NCI-H774 (cell line): ENCODE measurements around the gene CLASRP.
"Not testable (repeated sequence)": the region's sequence is repeated elsewhere in the genome, so short reads cannot be mapped to it uniquely, and the experiment has no call there.

Source experiments
- DNase-seq: peaks from one replicate; lab custom pipeline; 2025; lab: John Stamatoyannopoulos, UW

CLASRP gene

DNA sequence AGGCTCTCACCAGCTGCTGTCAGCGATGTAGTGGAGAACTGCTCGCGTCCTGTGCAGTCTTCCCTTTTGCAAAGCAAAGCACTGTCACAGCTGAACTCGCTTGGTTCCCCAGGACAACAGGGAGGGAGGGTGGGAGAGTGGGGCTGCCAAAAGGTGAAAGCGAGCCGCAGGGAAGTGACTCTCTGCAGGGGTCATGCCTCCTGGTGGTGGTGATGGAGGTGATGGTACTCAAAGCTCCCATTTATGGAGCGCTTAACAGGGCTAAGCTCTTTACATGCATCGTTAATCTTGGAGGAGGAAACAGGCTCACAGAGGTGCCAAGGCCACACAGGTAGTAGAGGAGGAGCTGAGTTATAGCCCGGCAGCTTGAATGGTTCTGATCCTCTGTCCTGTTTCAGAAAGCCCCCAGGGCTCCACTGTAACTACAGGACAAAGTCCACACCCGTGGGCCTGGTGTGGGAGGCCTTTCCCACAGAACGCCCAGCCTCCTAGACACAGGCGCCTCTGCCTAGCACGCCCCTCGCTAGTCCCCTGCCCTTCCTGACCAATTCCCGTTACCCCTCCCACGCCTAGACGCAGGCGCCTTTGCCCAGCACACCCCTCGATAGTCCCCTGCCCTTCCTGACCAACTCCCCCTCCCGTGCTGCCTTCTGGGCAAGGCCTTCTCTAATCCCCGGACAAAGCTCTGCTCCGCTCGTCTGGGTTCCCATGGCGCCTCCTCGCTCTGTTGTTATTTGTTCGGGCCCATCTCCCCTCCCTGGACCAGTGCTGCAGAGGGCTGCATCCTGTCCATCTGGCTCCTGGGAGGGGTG is 64.9 kb downstream of the CLASRP start:
- DNase-seq = no peak

GRCh38 chr19:45104658-45105349 is 66.0 kb downstream of the CLASRP start:
- no peak for DNase-seq

DNA sequence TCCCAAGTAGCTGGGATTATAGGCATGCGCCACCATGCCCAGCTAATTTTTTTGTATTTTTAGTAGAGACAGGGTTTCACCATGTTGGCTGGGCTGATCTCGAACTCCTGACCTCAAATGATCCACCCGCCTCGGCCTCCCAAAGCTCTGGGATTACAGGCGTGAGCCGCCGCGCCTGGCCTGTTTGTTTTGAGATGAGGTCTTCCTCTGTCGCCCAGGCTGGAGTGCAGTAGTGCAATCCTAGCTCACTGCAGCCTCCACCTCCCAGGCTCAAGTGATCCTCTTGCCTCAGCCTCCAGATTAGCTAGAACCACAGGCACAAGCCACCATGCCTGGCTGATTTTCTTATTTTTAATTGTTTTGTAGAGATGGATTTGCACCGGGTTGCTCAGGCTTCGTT is 67.5 kb downstream of the CLASRP start:
- not testable (repeated sequence) for DNase-seq

- no peak for DNase-seq
Measured at GRCh38 chr19:45107621-45108150, 68.8 kb downstream of the CLASRP start.

DNA sequence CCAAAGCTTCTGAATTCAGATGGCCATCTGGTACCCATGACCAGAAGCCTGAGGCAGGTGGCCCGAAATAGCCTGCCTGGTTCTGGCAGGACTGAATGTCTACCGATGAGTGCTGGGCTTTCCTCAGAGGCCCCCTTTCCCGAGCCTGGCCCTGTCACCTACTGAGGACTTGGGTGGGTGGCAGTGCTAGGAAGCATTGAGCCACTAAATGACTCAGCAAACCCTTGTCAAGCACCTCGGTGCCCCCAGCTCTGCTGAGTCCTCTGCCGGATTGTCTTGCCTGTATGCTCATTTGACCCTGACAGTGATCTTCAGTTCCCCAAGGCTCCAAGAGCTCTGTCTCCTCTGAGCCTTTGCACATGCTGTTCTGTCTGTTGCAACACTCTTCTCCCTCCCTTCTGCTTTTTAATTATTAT is 72.0 kb downstream of the CLASRP start:
- no peak for DNase-seq

DNA sequence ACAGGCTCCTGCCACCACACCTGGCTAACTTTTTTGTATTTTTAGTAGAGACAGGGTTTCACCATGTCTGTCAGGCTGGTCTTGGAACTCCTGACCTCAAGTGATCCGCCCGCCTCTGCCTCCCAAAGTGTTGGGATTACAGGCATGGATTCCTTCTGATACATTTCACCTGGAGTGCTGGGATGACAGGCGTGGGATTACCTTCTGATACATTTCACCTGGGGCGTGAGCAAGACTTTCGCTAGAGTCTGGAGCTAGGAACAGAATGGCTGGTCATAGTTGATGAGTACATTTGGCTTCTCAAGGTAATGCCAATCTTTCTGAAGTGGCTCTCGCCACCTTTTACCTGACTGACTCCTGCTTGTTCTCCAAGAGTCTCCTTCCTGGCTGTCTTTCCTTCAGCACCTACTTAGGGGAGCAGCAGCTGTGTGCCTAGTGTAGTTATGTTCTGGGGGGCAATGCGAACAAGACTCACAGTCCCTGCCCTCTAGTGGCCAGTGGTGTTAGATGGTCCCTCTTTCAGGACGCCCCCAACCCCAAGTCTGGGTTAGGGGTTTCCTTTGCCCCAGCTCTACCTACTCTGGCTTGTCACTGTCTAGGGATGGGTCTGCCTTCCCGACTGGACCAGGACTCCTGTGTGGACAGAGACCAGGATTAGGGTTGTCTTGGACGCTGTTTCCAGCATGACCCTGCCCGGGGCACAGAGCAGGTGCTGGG is 73.4 kb downstream of the CLASRP start:
- no peak for DNase-seq

DNA sequence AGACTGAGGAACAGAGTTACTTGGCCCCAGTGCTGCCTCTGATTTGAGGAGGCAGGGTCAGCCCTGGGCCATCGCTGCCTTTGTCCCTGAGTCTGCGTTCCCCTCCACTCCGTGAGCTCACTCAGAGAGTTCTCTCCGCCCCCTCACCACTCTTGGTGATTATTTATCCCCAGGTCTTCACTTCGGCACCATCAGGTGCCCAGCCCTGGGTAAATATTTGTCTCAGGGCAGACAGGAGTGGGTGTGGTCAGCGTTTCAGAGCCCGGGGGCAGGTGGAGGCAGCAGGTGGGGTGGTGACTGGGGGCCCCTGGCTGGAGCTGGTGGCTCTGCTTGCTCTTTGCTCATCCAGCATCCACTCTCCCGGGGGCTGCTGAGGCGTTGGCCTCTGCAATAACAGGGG is 74.8 kb downstream of the CLASRP start:
- DNase-seq = peak; percentile 91

DNA sequence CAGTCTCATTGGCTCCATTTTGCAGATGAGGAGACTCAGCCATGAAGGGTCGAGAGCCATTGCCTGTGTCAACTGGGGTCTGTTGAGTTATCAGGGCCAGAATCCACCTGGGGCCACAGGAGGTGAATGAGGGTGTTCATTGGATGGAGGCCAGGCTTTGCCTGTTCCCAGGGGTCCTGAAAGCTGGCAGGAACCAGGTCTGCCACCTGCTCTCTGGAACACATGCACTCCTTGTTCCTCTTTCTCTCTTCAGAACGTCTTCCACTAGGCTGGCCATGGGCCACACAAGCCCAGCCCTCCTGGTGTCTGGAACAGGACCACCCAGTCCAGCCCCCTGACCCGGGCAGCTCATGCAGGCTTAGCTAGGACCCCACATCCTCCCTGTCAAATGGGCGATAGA is 75.3 kb downstream of the CLASRP start:
- DNase-seq = no peak

GRCh38 chr19:45115809-45116615 is 77.2 kb downstream of the CLASRP start:
- no peak for DNase-seq

- no peak for DNase-seq
Measured at GRCh38 chr19:45117167-45117594, 78.3 kb downstream of the CLASRP start.

DNA sequence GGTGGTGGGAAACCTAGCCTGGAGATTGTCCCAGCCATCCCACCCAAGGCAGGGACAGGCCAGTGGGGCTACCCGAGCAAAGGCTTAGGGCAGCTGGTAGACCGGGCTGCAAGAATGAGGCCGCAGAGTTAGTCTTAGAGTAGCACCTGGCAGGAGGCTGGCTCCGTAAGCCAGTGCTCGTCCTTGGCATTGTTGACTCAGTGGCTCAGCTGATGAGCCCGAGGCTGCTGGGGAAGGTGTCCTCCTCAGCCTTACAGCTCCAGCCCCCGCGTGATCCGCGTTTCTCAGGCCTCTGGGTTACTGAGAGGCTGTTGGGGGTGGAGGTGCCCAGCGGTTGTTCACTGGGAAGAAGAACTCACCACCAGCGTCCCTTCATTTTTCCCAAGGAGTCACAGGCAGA is 78.8 kb downstream of the CLASRP start:
- DNase-seq = no peak

GRCh38 chr19:45118106-45118505 is 79.3 kb downstream of the CLASRP start:
- DNase-seq = no peak

GRCh38 chr19:45118591-45119355 is 79.9 kb downstream of the CLASRP start:
- DNase-seq = not testable (repeated sequence)

GRCh38 chr19:45119582-45119981 is 80.7 kb downstream of the CLASRP start:
- DNase-seq = no peak
